ENCODE measurements around the gene CCDC9B. TPM values are rescaled to one million over a fixed set of nuclear protein-coding genes. Genes with fewer than 3 reads are reported as not detected.

The CCDC9B gene
- total RNA-seq, 1 donor from 2014 or later: 26.1 TPM

- no peak overlapping the region for H3K4me3 Mint-ChIP-seq
- H3K27ac Mint-ChIP-seq: no peak overlapping the region
- DNase-seq (ENCODE audit: low spot score in 2 of 2, unreplicated experiment in 2 of 2): no peak
- H3K27me3 Mint-ChIP-seq (ENCODE audit: low read depth): peaks cover 25% of the 10 kb centered on the region
- H3K36me3 Mint-ChIP-seq: no peaks in the 10 kb centered on the region
- peaks cover 28% of the 10 kb centered on the region for H3K4me1 Mint-ChIP-seq
- TF ChIP-seq CTCF (IDR thresholded peaks at IDR 0.05; ENCODE audit: unreplicated experiment): no peak
- H3K9me3 Mint-ChIP-seq: no peaks in the 10 kb centered on the region
These were observed 29.7 kb downstream of the CCDC9B start for GRCh38 chr15:40310993-40311392.

- Mint-ChIP-seq H3K9me3 (no peaks in the 10 kb centered on the region), H3K27me3 (ENCODE audit: low read depth) (peaks cover 24% of the 10 kb centered on the region), H3K36me3 (no peaks in the 10 kb centered on the region), H3K4me1 (peaks cover 28% of the 10 kb centered on the region), H3K27ac (no peak overlapping the region), H3K4me3 (no peak overlapping the region)
- peak; percentile 60 for TF ChIP-seq CTCF (IDR thresholded peaks at IDR 0.05; ENCODE audit: unreplicated experiment)
- peak in 1 of 2 experiments; percentile 69 for DNase-seq (ENCODE audit: low spot score in 2 of 2, unreplicated experiment in 2 of 2)
These were observed 30.5 kb downstream of the CCDC9B start for GRCh38 chr15:40310001-40310959.

- H3K36me3 Mint-ChIP-seq: no peaks in the 10 kb centered on the region
- DNase-seq (ENCODE audit: low spot score in 2 of 2, unreplicated experiment in 2 of 2): no peak
- peaks cover 28% of the 10 kb centered on the region for H3K4me1 Mint-ChIP-seq
- H3K9me3 Mint-ChIP-seq: no peaks in the 10 kb centered on the region
- TF ChIP-seq CTCF (IDR thresholded peaks at IDR 0.05; ENCODE audit: unreplicated experiment): no peak
- no peak overlapping the region for H3K4me3 Mint-ChIP-seq
- no peak overlapping the region for H3K27ac Mint-ChIP-seq
- H3K27me3 Mint-ChIP-seq (ENCODE audit: low read depth): peaks cover 19% of the 10 kb centered on the region
These were observed 31.3 kb downstream of the CCDC9B start for GRCh38 chr15:40309344-40309862.

- Mint-ChIP-seq H3K27ac (no peak within 1 kb of the TSS), H3K36me3 (no peaks in the 10 kb centered on the region), H3K4me1 (peaks cover 20% of the 10 kb centered on the region), H3K9me3 (no peaks in the 10 kb centered on the region), H3K27me3 (ENCODE audit: low read depth) (peaks cover 17% of the 10 kb centered on the region), H3K4me3 (peak within 1 kb of the TSS; percentile 33)
- no peak for TF ChIP-seq CTCF (IDR thresholded peaks at IDR 0.05; ENCODE audit: unreplicated experiment)
- DNase-seq (ENCODE audit: low spot score in 2 of 2, unreplicated experiment in 2 of 2): no peak
These were observed 33.1 kb downstream of the CCDC9B start, which contains the start of gene PLCB2 for GRCh38 chr15:40307421-40308211. Gene PLCB2, minus strand, starts transcription at chr15:40307935. Its CDS starts 263 bp downstream, at chr15:40307672.

- Mint-ChIP-seq H3K27me3 (ENCODE audit: low read depth) (peaks cover 10% of the 10 kb centered on the region), H3K36me3 (no peaks in the 10 kb centered on the region), H3K27ac (no peak overlapping the region)
These were observed 33.8 kb downstream of the CCDC9B start for GRCh38 chr15:40306908-40307307.

More at GRCh38 chr15:40306908-40307307, 33.8 kb downstream of the CCDC9B start:
- Mint-ChIP-seq H3K4me1 (peaks cover 20% of the 10 kb centered on the region), H3K9me3 (no peaks in the 10 kb centered on the region), H3K4me3 (no peak overlapping the region)
- TF ChIP-seq CTCF (IDR thresholded peaks at IDR 0.05; ENCODE audit: unreplicated experiment): no peak
- DNase-seq (ENCODE audit: low spot score in 2 of 2, unreplicated experiment in 2 of 2): no peak

Data from mesothelial cell of epicardium (in vitro differentiated cells).